ENCODE data around the gene UNC5C. TPM values are rescaled to one million over a fixed set of nuclear protein-coding genes. Genes with fewer than 3 reads are reported as not detected.

The UNC5C gene
- total RNA-seq, 4 donors from 2014 or later: 3.3 to 21.6 (median 7.9) TPM

DNA sequence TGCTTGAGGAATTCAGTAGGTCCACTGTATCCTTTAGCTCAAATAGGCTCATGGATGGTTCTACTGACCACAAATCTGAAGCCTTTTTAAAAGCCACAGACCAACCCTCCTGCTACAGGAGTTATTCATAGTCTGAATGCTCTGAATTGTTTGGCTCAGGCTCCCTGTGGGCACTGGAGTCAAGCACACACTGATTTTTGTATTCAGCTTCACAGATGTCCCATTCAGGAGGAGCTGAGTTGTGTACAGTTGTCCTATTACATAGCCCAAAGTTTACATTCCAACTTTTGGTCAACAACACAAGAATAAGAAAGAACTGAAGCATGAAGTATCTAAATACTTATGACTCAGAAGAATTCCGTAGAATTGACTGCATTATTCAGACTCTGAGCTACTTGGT lies 243.9 kb downstream of the UNC5C start:
- Histone ChIP-seq H3K4me1 (no peaks in the 10 kb centered on the region), H3K27me3 (no peaks in the 10 kb centered on the region), H3K27ac (no peak overlapping the region), H3K4me3 (no peak overlapping the region), H3K36me3 (no peaks in the 10 kb centered on the region), H3K9me3 (no peaks in the 10 kb centered on the region)
- DNase-seq: no peak
- TF ChIP-seq POLR2A (IDR thresholded peaks at IDR 0.05): no peak
- TF ChIP-seq, protein P1, sequence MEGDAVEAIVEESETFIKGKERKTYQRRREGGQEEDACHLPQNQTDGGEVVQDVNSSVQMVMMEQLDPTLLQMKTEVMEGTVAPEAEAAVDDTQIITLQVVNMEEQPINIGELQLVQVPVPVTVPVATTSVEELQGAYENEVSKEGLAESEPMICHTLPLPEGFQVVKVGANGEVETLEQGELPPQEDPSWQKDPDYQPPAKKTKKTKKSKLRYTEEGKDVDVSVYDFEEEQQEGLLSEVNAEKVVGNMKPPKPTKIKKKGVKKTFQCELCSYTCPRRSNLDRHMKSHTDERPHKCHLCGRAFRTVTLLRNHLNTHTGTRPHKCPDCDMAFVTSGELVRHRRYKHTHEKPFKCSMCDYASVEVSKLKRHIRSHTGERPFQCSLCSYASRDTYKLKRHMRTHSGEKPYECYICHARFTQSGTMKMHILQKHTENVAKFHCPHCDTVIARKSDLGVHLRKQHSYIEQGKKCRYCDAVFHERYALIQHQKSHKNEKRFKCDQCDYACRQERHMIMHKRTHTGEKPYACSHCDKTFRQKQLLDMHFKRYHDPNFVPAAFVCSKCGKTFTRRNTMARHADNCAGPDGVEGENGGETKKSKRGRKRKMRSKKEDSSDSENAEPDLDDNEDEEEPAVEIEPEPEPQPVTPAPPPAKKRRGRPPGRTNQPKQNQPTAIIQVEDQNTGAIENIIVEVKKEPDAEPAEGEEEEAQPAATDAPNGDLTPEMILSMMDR (IDR thresholded peaks at IDR 0.05): no peak
- intact Hi-C loops (cut with DNase I; ENCODE audit: low total_unique reads): no loop called here

- no peak for DNase-seq
- Histone ChIP-seq H3K27ac (no peak overlapping the region), H3K27me3 (no peaks in the 10 kb centered on the region), H3K4me3 (no peak overlapping the region), H3K36me3 (no peaks in the 10 kb centered on the region), H3K4me1 (no peaks in the 10 kb centered on the region), H3K9me3 (no peaks in the 10 kb centered on the region)
- intact Hi-C loops (cut with DNase I; ENCODE audit: low total_unique reads): no loop called here
- no peak for TF ChIP-seq POLR2A (IDR thresholded peaks at IDR 0.05)
- TF ChIP-seq, protein P1 (IDR thresholded peaks at IDR 0.05): no peak
Observed at GRCh38 chr4:95300304-95300703, 248.5 kb downstream of the UNC5C start.

- no peak overlapping the region for H3K27ac ChIP-seq
- no peak overlapping the region for H3K4me3 ChIP-seq
- no peaks in the 10 kb centered on the region for H3K36me3 ChIP-seq
- H3K27me3 ChIP-seq: no peaks in the 10 kb centered on the region
- no peak for DNase-seq
- no peak for TF ChIP-seq POLR2A (IDR thresholded peaks at IDR 0.05)
- TF ChIP-seq, protein P1 (IDR thresholded peaks at IDR 0.05): no peak
- no peaks in the 10 kb centered on the region for H3K9me3 ChIP-seq
- H3K4me1 ChIP-seq: no peaks in the 10 kb centered on the region
- intact Hi-C loops (cut with DNase I; ENCODE audit: low total_unique reads): no loop called here
Observed at GRCh38 chr4:95296052-95296451, 252.7 kb downstream of the UNC5C start.

GRCh38 chr4:95295157-95295556 lies 253.6 kb downstream of the UNC5C start:
- Histone ChIP-seq H3K27ac (no peak overlapping the region), H3K4me1 (no peaks in the 10 kb centered on the region), H3K9me3 (no peaks in the 10 kb centered on the region), H3K36me3 (no peaks in the 10 kb centered on the region), H3K4me3 (no peak overlapping the region), H3K27me3 (no peaks in the 10 kb centered on the region)
- DNase-seq: no peak
- no peak for TF ChIP-seq POLR2A (IDR thresholded peaks at IDR 0.05)
- TF ChIP-seq, protein P1 (IDR thresholded peaks at IDR 0.05): no peak
- intact Hi-C loops (cut with DNase I; ENCODE audit: low total_unique reads): no loop called here

DNA sequence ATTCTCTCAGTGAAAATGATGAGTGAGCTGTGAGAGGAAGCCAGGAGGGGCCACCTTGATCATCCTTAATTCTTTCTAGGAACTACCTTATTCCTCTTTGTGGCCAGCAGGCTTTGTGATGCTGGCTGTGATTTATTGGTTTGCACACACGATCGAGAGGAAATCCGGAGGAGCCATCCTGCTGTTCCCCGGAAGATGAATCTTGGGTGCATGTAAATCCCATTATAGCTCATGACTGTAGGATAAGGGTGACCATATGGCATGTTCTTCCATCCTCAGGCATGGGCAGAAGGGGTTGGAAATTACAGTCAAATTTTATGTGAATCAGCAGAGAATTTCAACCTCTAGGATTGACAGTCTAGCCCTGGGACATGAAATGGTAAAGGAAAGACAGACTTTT lies 254.5 kb downstream of the UNC5C start:
- Histone ChIP-seq H3K27me3 (no peaks in the 10 kb centered on the region), H3K4me3 (no peak overlapping the region), H3K9me3 (no peaks in the 10 kb centered on the region), H3K36me3 (no peaks in the 10 kb centered on the region), H3K27ac (no peak overlapping the region), H3K4me1 (no peaks in the 10 kb centered on the region)
- intact Hi-C loops (cut with DNase I; ENCODE audit: low total_unique reads): no loop called here
- no peak for TF ChIP-seq POLR2A (IDR thresholded peaks at IDR 0.05)
- TF ChIP-seq, protein P1 (IDR thresholded peaks at IDR 0.05): no peak
- no peak for DNase-seq

All from uterus (tissue), 4 donors.